DMS79 treated with DMSO at 0.1 percent for 48 hours (cell line): ENCODE results near the gene KCNJ9.
A peak's percentile ranks its signal among the peaks of the same experiment; 100 is the strongest.

Experiments used
- DNase-seq: peaks from one replicate; lab custom pipeline; 2025; lab: John Stamatoyannopoulos, UW

The KCNJ9 gene

DNA sequence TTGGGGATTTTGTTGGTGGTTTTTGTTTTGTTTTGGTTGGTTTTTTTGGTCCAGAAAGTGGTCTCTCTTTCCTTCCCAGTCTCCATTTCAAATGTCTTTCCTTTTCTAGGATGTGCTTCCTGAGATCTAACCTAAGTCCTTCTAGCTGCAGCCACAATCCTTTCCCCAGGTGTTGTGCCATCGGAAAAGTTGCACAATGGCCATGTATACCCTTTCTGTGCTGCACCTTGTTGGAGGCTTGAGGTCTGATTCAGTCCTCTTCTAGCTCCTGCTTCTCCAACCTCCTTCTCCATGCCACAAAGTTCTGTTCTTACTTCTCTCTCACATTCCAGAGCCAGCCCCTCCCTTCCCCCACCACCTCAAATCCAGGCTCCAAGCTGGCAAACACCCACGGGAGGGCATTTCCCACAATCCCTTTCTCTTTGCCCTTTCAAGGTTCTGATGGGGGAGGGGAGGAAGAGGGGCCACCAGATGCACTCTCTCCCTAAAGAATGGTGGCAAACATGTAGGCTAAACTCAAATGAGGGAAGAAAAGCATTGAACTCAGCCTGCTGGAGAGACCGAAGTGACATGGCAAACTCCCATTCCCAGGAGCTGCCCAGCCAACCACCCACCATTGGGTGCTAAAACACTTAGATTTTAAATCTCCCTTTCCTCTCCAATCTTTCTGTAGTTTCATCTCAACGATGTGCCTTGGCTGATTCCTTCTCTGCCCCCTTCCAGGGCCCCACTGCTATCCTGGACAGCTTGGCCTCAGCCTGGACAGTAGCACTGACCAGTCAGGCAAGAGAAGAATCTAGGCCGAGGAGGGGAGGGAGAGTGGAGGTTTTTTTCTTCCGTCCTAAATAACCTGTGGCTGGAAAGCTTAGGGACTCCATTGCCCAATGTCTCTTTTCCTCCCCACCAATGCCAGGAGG lies 14.3 kb upstream of the KCNJ9 start:
- DNase-seq, result no peak

DNA sequence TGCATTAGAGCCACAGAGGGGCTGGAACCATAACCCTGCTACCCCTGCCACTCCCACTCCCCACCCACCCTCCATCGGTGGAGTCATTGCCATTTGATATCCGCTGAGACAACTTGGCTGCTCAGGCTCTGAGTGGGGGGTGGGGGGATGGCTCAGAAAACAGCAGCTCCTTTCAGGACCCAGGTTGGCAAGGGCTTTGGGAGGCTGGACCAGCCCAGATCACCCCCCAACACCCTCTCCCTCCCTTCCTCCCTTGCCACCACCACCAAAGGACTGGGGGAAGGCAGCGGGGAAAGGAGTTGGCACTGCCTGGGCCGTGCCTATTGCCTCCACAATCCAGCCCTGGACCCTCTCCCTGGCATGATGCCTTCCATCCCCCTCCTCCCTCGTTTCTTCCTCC lies 13.1 kb upstream of the KCNJ9 start:
- DNase-seq, result no peak

DNA sequence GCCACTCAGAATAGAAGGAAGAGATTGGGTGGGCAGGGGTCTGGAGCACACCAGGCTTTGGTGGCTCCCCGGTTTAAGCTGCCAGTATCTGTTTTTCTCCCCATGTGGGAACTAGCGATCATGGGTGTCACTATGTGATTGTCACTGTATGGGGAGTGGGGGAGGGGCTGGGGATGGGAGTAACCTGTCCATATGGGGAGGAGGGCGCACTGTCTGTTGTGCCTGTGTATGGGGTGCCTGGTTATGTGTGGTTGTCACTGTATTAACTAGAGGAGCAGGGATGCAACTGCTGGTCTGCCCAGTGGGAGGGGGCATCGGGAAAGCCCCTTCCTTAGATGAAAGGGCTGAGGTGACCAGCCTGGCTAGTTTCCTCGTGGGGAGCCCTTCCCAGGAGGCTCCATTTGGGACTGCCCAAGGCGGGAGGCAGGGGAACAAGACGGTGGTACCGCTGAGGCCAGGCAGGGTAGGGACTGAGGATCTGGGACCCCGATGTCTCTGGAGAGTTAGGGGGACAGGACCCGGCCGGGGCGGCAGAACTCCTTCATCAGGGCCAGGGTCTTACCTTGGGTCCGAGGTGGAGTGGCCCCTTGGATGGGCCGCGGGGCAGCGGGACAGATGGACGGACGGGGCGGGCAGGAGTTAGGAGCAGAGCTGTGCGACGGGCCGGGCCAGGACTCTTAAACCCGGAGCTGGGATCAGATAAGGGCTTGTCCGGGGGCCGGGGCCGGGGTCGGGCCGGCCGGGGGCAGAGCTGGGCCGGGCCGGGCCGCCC lies 11.7 kb upstream of the KCNJ9 start, which contains the start of gene KCNJ10:
Gene KCNJ10 (minus strand): TSS at position 701 of the 772 bp plus-strand sequence. CDS start 27,628 bp downstream, outside the sequence.
- no peak for DNase-seq

DNA sequence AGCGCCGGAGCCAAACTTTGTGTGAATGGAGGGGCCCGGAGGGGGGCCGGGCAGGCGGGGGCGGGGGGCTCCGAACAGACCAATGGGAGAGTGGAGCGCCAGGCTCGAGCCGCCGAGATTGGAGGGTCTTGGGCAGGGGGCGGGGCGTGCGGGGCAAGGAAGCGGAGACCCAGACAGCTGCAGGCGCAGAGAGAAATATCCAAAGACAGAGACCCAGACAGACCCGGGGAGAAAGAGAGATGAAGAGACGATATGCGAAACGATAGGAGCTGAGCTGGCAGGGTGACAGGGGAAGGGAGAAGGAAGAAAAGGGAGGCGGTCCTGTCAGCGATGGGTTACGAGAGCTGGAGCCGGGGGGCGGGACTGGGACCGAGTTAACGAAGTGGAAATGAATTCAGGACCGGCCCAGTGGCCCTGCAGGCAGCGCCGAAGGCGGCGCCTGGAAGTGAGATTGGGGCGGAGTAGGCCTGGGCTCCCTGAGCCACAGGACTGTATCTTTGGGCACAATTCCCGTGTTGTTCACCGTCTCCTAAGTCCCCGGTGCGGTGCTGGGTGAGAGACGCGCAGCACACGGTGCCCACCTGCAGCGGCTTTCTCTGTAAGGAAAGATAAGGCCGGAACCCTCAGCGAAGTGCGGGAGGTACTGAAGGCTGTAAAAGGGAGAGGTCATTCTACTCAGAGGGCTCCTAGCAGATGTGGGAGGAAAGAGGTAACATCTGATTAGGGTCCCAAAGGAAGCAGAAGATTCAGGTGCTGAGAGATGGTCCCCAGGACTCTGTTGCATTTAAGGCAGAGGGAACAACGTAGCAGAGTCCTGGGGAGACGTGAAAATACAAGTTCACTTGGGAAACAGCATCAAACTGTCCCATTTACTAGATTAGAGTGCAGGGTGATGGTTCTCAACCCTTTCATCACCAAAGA lies 10.8 kb upstream of the KCNJ9 start:
- DNase-seq, result peak; percentile 59

DNA sequence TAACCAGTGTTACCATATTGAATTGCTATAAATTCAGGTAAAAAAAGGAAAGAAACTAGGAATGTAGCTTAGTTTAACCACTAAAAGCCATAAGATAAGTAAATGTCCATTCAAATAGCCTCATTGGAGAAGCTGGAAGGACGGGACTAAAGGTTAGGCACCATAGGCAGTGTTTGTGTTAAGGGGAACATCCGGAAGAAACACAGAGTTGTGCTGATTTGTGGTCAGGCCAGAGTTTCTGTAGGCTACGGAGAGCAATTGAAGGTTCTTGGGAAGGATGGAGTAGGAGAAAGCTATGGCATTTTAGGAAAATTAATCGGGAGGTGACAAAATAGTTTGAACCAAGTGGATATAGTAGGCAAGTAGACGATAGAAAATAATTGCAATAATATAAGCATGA lies 10.0 kb upstream of the KCNJ9 start:
- no peak for DNase-seq

DNA sequence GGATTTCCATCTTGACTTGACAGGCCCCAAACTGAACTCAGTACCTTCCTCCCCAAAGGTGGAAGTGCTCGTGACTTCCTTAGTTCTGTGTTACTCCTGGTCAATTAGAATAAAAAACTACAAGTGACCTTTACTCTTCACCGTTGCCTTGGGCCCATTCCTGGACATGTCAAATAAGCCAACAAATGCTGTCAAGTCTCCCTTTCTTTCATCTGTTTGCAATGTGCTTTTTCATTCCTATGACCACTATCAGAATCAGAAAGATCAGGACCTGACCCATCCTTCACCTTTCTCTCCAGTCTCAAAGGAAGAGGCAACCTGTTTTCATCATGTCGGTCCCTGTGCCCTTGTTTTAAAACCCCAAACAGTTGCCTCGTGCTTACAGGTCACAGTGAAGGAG lies 6.5 kb upstream of the KCNJ9 start:
- DNase-seq, result no peak

DNA sequence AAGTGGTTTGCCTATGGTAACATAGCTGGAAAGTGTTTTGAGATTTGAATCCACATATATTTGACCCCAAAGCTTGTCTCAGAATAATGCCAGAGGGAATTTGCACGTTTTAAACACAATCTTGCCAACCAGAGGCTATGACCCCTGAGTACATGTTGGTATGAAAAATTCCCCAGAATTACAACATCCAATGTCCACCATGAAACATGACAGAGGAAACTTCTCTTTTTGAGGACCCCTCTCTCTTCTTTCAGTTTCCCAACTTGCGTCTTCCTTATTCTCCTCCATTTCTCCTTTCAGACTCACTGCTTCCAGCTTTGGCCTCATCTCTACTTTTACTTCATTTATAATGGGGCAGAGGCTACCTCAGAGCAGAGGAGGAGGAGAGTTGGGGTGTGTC lies 5.5 kb upstream of the KCNJ9 start:
- DNase-seq, result no peak

DNA sequence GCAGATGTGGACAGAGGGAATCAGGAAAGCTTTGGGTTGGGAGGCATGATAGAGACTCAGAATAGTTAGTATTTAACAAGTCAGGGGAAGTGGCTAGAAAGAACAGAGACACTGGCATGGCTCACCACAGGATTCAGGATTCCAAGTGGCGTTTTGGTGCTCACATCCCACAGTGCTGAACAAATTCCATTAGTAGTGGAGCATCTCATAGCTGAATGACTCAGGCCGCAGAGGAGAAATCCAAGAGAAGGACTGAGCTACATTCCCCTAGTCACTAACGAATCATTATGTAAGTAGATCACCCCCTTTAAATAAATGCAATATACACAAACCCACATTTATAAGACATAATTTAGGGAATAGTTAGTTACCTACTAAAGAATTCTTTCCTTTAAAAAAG lies 5.0 kb upstream of the KCNJ9 start:
- no peak for DNase-seq

DNA sequence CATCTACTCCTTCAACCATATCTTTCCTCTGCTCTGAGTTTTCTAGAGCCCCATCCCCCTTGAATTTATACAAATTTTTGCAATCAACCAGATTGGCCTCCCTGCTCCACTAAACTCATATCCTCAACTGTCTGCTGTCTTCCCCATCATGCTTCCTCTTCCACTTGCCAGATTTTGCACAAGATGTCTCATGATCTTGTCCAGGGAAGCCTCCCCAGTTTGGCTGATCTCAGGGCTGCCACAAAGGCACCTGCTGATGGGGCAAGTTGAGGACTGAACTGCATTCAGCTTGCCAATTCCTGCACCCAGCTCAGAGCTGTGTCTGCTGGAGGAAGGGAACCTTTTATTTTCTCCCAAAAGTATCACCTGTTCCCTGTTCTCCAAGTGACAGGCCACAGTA lies 3.9 kb upstream of the KCNJ9 start:
- DNase-seq, result no peak

DNA sequence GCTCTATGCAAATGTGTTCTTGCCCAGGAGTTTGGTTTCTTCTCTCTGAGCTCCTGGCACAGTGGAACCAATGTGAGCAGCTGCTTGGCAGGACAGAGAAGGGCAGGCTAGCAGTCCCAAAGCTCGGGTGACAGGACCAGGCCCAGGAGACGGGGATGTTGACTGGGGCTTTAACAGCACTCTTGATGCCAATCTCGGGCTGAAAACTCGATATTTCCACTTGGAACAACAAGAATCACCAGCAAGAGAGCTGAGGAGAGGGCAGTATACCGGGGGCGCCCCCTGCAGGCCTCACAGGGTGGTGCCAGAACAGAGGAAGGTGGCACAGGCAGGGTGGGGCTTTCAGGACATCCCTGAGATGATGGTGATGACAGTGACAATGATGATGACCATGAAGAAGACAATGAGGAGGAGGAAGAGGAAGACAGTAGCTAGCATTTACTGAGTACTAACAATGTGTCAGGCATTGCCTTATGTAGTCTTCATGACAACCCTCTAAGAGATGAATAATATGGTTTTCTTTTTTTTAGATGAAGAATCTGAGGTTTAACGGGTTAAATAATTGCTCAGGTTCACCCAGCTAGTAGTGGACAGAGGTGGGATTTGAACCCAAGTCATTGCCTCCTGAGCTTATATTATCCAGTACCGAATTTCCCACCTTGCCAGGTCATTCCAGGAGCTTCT lies 2.7 kb upstream of the KCNJ9 start:
- no peak for DNase-seq

DNA sequence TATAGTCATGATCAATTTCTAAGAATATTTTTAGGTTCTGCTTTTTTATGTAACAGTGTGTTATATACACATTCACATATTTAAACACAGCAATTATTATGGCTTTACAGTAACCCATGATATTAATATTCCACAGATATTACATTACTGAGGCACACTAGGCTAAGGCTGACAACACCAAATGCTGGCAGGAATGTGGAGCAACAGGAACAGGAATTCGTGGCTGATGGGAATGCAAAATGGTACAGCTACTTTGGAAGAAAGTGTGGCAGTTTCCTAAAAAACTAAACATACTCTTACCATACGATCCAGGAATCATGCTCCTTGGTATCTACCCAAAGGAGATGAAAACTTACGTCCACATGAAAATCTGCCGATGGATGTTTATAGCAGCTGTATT lies 1.9 kb upstream of the KCNJ9 start:
- no peak for DNase-seq

DNA sequence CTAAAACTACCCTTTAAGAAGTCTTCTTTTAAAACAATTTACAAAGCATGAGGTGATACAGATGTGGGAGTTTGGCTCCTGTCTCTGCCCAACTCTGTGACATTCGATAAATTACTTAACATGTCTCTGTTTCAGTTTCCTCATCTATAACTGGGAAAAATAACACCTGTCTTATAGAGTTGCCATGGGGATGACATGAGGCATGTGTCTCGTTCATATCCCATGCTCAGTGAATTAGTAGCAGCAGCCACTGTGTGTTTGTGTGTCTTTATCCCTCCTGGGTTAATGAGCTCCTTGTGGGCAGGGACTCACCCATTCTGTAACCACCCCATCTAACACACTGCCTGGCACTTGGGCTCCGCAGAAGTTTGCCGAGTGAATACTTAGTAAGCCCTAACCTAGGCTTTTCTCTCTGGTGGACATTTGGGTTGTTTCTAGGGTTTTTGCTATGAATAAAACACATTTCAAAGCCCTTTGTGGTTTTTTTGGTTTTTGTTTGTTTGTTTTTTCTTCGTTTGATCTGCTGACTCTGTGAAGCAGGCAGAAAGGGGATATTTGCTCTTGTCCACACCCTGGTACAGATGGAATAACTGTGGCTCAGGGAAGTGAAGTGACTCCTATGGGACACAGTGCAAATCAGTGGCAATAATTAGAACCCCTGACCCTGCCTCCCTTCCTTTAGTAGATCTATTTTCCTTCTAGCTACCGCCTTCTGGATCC lies 797 bp upstream of the KCNJ9 start:
- no peak for DNase-seq

DNA sequence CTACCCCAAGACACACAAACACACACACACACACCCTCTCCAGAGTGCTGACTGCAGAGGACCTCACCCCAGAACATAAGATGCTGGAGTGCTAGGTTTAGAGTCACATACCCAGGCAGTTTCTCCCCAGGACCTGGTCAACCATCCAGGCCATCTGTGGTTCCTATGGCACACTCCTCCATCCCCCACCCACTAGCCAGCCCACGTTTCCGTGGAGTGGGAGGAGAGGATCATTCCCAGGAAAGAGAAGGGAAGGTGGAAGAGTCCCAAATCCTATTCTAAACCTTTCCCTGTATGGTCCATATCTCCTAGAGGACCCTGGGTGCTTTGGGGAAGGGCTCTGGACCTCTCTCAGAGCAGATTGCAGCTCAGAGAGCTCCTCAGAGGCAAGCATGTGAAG lies 1.1 kb downstream of the KCNJ9 start:
- no peak for DNase-seq

DNA sequence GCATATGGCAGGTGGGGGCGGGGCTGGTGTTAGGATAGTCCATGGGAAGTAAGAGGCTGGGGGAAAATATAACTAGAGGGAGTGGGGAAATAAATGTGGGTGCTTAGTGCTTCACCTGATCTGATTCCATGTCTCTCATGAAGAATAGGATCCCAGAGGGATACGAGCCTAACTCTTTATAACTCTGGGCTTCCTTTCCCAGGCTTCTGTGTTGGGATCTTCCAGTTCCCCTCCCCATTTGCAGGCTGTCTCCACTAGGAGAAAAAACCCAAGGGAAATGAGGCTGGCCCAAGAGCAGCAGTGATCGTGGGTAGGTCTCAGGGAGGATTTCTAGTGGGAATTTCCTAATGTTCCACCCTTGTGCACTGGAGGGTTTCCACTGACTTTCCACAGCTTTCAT lies 1.6 kb downstream of the KCNJ9 start:
- no peak for DNase-seq

DNA sequence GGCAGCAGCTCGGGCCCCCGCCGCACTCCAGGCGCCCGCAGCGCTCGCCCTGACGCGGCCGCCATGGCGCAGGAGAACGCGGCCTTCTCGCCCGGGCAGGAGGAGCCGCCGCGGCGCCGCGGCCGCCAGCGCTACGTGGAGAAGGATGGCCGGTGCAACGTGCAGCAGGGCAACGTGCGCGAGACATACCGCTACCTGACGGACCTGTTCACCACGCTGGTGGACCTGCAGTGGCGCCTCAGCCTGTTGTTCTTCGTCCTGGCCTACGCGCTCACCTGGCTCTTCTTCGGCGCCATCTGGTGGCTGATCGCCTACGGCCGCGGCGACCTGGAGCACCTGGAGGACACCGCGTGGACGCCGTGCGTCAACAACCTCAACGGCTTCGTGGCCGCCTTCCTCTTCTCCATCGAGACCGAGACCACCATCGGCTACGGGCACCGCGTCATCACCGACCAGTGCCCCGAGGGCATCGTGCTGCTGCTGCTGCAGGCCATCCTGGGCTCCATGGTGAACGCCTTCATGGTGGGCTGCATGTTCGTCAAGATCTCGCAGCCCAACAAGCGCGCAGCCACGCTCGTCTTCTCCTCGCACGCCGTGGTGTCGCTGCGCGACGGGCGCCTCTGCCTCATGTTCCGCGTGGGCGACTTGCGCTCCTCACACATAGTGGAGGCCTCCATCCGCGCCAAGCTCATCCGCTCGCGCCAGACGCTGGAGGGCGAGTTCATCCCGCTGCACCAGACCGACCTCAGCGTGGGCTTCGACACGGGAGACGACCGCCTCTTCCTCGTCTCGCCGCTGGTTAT lies 2.8 kb downstream of the KCNJ9 start:
- DNase-seq, result peak; percentile 74

DNA sequence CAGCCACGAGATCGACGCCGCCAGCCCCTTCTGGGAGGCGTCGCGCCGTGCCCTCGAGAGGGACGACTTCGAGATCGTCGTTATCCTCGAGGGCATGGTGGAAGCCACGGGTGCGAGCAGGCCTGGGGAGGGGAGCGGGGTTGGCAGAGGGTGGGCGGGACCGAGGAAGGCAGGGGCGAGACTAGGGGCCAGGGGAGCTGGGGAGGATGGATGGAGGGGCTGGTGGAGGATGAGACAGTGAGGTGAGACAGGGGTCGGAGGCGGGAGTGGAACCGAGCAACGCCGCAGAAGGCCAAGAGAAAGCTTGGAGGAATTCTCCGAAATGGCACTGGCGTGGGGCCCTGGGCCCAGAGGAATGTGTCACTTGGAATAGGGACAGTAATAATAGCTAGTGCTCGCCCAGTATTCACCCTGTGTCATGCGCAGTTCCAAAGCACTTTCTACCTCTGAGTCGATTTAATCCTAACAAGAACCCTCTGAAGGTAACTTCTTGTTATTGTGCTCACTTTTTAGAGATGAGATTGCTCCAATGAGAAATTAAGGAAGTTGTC lies 3.5 kb downstream of the KCNJ9 start:
- no peak for DNase-seq

DNA sequence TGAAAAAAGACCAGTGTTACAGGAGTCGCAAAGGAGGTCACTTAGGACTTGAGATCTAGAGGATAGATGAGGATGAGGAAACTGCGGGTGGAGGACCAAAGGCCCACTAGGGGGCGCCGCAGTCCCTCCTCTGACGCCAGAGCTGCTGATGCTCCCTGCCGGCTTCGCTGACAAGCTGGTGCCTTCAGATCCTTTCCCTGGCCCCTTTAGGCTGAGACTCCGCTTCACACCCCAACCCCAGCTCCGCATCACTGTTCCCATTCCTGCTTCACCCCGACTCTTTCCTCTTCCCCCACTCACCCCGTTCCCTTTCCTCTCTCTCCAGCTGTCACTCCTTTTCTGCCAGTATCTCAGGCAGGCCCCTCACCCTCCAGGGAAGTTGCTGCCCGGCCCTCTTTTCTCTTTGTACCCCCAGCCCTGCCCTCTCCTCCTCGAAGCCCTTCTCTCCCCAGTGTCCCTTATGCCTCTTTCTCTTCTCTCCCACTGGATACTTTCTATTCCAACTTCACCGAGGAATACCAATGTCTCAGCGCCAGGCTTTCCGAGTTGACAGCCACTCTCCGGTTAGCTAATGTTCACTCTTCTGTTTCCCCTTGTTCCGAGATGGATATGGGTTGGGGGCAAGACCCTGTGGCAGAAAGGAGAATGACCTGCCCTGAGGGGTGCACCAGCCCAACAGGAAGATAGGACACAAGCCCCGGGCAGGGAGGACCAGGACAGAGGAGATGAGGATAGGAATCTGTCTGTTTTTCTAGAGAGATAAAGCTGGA lies 4.5 kb downstream of the KCNJ9 start:
- no peak for DNase-seq

DNA sequence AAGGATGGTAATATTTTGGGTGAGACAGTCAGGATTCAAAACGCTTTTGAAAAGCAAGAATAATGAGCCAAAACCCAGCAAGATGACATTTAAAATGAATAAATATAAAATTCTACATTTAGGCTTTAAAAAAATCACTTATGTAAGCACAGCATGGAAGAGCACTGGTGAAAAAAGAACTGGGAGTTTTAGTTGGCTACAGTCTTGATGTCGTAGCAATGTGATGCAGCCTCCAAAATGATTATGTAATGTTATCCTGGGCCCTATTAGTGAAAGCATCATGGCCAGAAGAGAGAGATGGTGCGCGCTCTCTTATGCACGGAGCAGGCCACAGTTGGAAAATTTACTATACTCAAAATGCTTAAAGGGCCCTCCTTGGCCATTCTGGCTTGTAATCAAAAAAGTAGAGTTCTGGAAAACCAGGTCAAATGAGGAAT lies 5.1 kb downstream of the KCNJ9 start:
- DNase-seq, result no peak

DNA sequence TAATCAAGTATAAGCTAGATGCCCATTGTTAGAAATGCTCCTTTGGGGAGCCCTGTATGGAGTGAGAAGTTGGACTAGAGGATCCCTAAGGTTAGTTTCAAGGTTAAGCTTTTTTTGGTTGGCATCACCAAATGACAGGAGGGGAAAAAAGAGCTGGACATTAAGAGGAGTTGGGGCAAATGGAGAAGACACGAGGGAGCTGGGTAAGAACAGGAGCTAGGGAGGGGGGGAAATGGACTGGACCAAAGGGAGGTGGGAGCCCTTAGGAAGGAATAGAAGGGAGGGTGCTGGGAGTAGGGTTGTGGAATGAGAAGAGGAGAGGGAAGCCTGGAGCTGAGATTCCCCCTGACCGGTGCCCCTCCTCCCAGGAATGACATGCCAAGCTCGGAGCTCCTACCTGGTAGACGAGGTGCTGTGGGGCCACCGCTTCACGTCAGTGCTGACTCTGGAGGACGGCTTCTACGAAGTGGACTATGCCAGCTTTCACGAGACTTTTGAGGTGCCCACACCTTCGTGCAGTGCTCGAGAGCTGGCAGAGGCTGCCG lies 5.9 kb downstream of the KCNJ9 start:
- no peak for DNase-seq
